ENCODE measurements around the gene PTGFRN.

Gene PTGFRN

DNA sequence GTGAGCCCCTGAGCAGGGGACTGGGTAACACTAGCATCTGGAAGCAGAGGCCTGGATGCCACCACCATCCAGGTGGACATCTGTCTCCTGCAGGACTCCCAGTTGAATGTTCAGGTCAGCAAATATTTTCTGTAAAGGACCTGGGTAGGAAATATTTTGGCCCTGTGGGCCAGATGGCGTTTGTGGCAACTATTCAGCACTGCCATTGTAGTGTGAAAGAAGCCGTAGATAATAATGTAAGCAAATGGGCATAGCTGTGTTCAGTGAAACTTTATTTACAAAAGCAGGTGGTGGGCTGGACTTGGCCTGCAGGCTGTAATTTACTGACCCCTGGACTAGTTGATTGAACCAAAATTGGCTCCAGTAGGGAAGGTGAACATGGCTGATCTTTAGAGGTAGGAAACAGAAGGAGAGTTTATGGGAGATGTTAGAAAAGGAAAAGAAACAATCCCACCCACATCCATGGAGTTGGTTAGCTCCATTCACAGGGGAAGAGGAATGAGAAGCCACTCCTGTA, 71.9 kb downstream of the PTGFRN start:
- FAIRE-seq, result no peak

DNA sequence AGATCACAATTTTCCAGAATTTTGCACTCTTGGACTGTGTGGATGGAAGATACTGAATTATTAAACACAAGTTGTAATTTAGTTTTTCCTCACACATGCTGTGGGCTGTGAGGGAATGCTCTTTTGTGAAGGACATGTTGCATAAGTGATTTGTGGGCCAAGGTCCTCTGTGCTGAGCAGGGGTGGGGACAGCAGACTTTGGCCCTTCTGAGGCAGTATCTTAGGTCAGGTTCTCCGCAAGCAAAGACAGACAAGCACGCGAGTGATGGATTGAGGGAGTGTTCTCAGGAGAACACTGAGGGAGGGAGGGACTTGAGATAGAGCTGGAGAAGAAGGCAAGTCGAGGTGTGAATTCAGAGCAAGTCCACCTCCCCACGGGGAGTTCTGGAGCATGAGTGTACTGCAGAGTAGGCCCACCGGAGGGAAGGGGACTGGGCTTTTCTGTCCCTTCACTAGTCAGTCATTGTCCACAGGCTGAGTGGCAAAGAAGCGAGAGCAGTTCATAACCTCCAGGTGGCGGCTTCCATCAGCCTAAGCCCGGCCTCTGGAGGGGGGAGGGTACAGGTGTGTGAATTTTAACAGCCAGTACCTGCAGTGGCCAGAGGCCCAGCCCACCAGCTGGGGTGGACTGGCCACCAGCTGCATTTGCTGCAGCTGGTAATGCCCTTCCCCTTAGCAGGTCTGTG, 72.7 kb downstream of the PTGFRN start:
- no peak for FAIRE-seq

DNA sequence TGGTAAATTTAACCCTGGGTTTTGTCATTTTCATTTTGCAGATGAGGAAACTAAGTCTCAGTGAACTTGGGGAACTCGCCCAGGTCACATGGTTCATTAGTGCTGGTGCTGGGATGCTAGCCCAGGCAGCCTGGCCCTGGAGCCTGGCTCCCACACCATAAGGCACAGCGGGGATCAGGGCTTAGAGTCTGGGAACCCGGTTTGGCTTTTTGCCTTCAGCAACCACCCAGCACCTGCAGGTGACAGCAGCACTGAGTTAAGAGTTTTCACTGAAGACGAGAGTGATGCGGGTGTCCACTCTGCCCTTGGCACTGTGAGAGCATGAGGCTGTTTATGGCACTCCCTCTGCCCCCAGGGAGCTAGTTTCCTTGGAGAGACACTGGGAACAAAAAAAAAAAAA, 73.4 kb downstream of the PTGFRN start:
- no peak for FAIRE-seq

DNA sequence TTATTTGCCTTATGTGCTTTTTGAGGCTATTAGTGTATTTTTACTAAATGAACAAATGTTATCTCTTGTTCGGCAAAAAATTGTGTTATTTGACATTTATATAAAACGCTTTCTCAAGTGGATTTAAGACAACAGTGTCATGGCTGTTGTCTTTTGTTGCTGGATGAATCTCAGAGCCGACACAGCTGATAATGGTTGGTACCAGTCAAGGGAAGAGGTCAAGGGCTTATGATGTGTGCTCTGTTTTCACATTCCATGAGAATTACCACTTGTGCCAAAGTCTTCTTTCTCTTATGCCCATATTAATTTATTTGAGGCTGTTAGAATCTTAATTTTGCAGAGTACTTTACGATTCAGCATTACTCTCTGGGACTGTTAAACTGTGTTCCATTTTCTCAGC, 74.0 kb downstream of the PTGFRN start:
- no peak for FAIRE-seq

DNA sequence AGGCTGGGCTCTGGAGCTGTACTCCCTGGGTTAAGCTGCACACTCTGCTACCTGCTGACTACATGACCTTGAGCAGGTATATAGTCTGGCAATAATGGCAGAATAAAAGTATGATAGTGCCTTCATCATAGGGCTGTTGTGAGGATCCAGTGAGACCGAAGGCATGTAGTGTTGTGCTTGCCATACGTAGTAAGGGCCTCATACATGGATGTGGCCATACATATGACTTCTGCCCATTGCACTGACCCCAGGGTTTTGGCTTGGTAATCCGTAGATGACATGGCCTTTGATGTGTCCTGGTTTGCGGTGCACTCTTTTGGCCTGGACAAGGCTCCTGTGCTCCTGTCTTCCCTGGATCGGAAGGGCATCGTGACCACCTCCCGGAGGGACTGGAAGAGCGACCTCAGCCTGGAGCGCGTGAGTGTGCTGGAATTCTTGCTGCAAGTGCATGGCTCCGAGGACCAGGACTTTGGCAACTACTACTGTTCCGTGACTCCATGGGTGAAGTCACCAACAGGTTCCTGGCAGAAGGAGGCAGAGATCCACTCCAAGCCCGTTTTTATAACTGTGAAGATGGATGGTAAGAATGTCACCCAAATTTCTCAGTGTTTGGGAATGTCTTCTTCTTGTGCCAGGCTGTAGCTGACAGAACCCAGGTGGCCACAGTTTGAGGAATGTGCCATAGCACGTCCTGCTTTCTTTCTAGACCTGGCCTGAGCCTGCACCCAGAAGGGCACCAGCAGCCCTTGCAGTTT, 74.9 kb downstream of the PTGFRN start:
- FAIRE-seq, result no peak

DNA sequence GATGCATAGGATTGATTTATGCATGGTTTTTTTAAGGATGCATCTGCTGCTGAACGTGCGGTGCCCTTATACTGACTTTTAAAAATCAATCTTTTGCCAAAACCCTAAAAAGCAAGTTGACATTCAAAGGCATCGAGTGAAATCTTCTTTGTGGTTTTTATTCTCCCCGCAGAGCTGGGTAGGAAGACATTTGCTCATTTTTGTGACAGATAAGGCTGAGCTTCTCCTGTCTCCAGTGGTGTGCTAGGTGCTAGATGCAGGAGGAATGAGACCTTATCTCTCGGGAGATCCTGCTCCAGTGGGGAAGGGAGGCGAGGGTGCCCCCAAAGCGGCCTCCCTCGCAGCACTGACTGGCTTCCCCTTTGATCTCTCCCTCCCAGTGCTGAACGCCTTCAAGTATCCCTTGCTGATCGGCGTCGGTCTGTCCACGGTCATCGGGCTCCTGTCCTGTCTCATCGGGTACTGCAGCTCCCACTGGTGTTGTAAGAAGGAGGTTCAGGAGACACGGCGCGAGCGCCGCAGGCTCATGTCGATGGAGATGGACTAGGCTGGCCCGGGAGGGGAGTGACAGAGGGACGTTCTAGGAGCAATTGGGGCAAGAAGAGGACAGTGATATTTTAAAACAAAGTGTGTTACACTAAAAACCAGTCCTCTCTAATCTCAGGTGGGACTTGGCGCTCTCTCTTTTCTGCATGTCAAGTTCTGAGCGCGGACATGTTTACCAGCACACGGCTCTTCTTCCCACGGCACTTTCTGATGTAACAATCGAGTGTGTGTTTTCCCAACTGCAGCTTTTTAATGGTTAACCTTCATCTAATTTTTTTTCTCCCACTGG, 76.9 kb downstream of the PTGFRN start:
- no peak for FAIRE-seq

DNA sequence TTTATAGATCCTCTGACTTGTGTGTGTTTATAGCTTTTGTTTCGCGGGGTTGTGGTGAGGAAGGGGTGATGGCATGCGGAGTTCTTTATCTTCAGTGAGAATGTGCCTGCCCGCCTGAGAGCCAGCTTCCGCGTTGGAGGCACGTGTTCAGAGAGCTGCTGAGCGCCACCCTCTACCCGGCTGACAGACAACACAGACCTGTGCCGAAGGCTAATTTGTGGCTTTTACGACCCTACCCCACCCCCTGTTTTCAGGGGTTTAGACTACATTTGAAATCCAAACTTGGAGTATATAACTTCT, 77.5 kb downstream of the PTGFRN start:
- FAIRE-seq, result no peak

DNA sequence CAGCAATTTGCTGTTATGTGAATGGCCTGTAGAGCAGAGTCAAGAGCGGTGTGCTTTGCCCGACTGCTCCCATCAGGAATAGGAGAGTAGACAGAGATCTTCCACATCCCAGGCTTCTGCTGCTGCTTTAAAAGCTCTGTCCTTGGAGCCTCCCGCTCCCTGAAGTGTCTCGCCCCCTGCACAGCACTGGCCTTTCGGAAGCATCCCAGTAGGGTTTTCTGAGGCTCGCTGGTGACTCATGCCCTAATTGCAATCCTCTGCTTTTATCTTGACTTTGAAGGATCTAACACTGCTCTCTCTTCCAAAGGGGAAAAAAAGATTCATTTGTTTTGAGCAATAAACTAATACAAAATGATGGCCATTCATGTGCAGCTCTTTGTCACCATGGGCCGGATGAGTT, 78.5 kb downstream of the PTGFRN start:
- FAIRE-seq, result no peak

DNA sequence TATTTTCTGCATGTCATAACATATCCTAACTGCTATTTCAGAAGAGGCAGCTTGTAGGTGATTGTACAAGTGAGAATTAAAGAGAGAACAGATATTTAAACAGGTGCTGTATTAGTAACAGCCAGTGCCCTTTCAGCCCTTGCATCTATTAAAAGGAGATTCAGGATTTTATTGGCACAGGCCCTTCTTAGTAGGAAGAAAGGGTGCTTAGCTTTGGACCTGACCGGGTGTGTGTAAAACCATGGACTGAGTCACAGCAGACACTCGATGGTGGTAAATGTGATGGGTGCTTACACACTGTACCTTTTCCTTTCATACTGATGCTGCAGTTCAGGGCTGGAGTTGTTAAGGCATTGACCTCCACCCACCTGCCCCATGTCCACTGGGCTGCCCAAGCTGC, 79.2 kb downstream of the PTGFRN start:
- no peak for FAIRE-seq

DNA sequence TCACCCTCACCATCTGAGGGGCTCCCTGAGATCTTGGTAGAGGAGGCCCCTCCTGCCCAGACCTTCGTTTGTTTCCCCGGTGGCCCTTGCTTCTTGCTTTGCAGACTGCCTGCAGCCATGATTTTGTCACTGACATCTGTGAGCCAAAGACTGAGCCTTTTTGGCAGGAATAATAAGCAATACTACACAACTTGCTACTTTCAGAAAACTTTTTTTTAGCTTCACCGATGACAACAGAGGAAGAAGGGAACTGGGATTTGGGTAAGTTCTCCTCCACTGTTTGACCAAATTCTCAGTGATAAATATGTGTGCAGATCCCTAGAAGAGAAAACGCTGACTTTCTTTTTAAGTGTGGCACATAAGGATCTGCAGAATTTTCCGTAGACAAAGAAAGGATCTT, 80.1 kb downstream of the PTGFRN start:
- FAIRE-seq, result no peak

DNA sequence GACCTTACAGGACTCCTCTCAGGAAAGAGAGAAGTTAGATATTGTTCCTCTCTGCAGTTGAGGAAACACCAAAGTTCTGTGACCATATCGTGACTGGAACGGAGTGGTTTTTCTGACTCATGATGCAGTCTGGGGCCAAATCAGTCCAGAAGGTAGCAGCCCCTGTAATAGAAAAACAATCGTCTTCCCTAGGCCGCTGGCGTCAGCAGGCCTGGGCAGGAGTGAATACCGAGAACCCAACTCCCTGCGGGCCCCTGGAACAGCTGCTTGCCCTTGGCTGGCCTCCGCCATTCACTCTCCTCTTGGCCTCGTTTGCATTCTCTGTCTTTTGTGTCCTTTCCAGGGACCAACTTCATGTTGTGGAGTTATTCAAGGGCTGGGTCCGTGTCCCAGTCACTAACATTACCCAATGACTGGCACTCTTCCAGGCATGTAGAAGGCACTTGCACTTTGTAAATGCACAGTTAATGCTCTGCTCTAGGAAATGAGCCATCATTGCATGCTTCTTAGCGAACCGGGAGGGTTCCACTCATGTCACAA, 81.0 kb downstream of the PTGFRN start:
- FAIRE-seq, result no peak

DNA sequence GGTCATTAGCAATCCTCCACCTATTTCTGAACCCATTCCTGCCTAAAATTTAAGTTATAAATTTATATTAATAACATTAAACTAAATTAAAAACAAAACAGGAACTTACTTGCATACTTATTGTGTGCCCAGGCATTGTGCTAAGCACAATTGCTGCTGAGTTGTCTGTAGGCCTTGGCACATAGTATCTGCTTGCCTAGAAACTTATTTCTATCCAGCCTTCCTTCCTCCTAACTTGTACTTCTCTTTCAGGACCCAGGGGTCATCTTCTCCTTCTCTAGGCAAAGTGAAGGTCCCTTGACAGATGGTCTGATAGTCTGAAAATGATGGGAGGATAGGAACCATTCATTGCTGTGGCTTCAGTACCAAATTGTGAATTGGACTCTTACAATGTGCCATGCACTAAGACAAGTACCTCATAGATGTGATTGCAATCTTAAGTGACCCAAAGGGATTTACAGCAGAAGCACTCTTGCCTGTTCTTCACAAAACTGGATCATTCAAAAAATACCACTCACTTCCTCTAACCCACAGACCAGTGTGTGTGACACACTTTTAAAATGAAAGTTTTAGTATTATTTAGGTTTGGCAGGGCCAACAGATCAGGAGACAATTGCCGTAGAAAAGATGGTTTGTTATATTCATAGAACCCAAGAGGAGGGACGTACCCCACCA, 81.6 kb downstream of the PTGFRN start:
- no peak for FAIRE-seq

DNA sequence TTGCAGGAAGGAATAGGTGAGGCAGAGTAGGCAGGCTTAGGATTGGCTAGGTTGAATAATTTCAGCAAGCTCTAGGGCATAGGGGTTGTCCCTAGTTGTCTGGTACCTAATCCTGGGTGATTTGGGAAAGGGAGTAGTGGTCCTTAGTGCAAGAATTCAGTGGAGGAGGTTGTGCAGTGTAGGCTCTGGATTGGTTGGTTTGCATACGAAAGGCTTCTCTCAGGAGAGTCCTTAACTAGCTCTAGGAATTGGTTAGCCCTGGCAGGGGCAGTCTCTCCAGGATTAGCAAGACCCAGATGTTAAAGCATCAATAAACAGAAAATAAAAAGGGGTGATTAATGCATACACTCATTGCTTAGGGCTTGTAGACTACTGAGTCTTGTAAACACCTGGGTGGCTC, 82.2 kb downstream of the PTGFRN start:
- FAIRE-seq, result no peak

DNA sequence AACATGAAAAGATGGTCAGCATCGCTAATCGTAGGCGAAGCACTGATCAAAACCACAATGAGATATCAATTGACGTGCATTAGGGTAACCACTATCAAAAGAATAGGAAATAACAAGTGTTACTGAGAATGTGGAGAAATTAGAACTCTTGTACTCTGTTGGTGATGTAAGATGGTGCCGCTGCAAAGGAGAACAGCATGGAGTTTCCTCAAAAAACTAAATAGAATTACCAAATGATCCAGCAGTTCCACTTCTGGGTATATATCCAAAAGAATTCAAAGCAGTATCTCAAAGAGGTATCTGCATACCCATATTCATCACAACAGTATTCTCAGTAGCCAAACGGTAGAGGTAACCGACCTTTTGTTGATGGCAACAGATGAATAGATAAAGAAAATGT, 83.6 kb downstream of the PTGFRN start:
- no peak for FAIRE-seq

DNA sequence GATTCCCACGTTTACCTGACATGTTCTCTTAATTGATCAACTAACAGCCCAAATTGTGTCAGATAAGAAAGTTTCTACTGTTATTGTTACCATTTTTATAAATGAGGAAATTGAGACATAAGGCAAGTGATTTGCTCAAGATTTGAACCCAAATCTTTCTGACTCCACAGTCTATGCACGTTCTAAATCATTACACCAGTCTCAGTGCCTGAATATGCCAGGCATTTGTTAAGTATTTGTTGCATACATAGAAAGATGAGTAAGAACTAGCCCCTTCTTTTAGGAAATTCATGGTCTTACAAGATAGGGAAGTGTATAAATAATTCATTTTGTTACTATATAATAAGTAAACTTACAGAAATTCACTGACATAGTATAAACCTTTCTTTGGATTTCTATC, 84.7 kb downstream of the PTGFRN start:
- FAIRE-seq, result no peak

DNA sequence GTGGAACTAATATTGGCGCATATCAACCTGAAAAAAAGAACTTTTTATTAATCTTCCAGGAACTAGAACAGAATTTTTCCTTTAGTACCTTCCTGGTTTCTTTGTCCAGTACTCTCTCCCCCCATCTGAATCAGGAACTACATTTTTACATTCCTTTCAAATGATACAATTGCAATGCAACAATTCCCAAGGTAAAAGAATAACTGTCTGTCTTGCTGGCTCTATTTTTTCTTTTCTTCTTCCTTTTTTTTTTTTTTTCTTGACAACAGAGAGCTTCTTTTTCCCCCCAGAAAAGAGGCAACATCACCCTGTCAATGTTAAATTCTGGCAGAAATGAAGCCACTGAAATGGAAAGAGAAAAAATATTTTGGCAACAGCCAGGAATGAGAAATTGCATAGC, 87.3 kb downstream of the PTGFRN start:
- no peak for FAIRE-seq

DNA sequence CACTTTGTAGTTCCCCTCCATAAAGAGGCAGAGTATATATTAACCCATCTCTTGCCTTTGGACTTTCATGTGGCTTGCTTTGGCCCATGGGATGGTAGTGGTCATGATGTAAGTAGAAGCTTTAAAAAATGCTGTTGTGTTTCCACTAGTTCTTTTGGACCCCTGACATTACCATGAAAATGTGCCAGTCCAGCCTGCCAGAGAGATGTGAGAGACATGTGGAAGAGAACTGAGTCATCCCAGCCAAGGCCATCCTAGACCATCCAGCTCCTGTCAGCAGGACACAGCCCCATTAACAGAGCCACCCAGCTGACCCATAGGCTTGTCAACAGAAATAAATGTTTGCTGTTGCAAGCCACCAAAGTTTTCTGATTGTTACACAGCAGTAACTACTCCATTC, 87.9 kb downstream of the PTGFRN start:
- no peak for FAIRE-seq

DNA sequence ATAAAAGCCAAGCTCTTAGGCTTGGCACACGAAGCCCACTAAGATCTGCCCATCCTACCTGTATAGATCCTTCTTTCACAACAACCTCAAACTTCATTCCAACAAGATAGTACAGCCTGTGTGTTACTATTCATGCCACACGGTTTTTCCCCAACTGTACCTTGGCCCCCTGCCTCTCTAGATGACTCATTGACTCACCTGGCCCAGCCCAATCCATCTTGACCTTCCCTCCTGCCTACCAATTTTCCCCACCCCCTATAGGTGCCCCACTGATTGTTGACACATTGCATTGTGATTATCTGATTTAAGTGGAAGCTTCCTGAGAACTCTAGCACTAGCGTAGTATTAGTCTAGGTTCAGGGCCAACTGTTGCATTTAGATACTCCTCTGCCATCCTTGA, 89.9 kb downstream of the PTGFRN start:
- no peak for FAIRE-seq

DNA sequence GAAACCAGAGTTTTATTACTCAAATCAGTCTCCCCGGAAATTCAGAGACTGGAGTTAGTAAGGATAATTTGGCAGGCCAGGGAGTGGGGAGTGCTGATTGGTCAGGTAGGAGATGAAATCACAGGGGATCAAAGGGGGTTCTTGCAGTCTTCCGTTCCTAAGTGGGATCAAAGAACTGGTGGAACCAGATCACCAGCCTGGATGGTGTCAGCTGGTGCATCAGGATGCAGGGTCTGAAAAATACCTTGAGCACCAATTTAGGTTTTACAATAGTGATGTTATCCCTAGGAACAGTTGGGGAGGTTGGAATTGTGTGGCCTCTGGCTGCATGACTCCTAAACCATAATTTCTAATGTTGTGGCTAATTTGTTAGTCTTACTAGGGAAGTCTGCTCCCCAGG, 90.4 kb downstream of the PTGFRN start:
- FAIRE-seq, result no peak

DNA sequence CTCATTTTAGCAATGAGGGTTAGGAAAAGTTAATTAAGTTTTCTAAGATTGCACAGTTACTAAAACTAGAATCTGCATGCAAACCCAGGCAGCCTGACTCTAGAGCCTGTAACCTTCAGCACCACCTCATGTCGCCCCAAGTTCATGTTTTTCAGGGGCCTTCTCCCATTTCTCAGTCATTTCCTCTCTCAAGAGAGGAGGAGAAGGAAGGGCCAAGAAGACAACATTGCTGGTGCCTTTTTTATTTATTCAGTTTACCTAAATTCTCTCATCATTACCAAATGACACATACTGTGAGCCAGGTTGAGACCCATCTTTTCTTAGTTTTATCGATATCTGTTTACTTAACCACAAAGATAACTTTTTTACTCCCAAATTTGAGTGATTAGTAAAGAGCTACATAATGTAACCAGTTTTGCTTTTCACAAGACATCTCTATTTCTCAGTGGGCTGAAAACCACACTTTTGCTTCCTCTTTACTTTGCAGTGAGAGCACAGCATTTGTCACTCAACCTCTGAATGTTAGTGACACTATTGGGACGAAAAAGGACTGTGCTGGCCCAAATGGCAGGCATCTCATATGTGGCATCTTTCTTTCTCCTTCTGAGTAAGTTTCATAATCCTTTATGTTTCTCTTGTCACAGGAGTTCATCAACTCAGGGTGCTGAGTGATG, 91.7 kb downstream of the PTGFRN start, which contains the start of gene CD101:
TSS of gene CD101 (plus strand) at position 507 of the 674 bp plus-strand sequence. CDS start at position 565, 58 bp downstream.
- FAIRE-seq, result no peak

DNA sequence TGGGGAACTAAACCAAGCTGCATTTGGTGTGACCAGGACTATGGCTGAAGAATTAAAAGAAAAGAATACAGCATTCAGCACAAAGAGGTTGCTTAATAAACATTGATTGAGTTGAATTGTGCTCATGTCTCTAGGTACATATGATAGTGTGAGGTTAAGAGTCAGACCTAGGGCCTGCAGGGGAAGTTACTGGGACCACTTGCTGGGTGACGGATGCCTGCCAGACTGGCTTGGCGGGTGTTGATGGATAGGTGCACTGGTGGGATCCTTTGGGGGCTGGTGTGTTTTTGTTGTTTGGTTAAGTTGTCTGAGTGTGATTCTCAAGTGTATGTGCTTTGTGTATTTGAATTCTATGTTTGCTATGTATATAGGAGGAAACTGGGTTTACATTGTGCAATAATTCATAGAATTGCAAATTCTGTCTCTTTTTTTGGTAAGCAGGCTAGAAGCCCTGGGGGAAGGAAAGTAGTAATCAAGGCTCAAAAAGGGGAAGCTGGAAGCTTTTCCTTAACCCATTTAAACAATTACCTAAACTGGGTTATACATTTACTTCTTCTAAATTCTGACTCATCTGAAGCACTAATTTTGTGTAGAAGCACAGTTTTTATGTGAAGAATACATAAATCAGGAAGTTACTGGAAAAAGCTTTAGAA, 93.6 kb downstream of the PTGFRN start:
- FAIRE-seq, result no peak

DNA sequence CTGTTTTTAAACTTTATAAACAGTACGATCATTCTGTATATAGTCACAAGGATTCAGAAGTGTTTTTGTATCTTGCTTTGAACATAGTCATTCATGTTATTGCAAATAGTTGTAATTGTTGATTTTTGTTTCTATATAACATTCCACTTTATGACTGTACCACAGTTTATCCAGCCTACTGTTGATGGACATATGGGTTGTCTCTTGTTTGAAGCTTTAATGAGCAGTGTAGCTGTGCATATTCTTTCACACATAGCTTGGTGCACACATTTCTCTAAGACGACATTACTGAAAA, 98.0 kb downstream of the PTGFRN start:
- no peak for FAIRE-seq
